ENCODE measurements around the gene SPPL2C.

Gene SPPL2C

GRCh38 chr17:45844695-45845375, at the start of gene SPPL2C:
SPPL2C (plus strand) TSS chr17:45844881; CDS start chr17:45844907, 26 bp downstream.
- no peak for DNase-seq

- no peak for DNase-seq
Observed at GRCh38 chr17:45800816-45801215, 43.9 kb upstream of the SPPL2C start.

GRCh38 chr17:45801421-45801820, 43.3 kb upstream of the SPPL2C start:
- no peak for DNase-seq

GRCh38 chr17:45808845-45809244, 35.8 kb upstream of the SPPL2C start:
- no peak for DNase-seq

GRCh38 chr17:45809499-45809898, 35.2 kb upstream of the SPPL2C start:
- DNase-seq: no peak

GRCh38 chr17:45812102-45812501, 32.6 kb upstream of the SPPL2C start:
- no peak for DNase-seq

GRCh38 chr17:45813048-45813725, 31.5 kb upstream of the SPPL2C start:
- DNase-seq: no peak

- DNase-seq: no peak
Observed at GRCh38 chr17:45814622-45815606, 29.8 kb upstream of the SPPL2C start.

GRCh38 chr17:45815752-45816151, 28.9 kb upstream of the SPPL2C start:
- no peak for DNase-seq

GRCh38 chr17:45818041-45818440, 26.6 kb upstream of the SPPL2C start:
- no peak for DNase-seq

- DNase-seq: no peak
Observed at GRCh38 chr17:45818699-45819098, 26.0 kb upstream of the SPPL2C start.

- no peak for DNase-seq
Observed at GRCh38 chr17:45819632-45820031, 25.0 kb upstream of the SPPL2C start.

GRCh38 chr17:45820052-45820780, 24.5 kb upstream of the SPPL2C start:
- DNase-seq: no peak

GRCh38 chr17:45821147-45821546, 23.5 kb upstream of the SPPL2C start:
- no peak for DNase-seq

- DNase-seq: no peak
Observed at GRCh38 chr17:45823598-45823997, 21.1 kb upstream of the SPPL2C start.

- DNase-seq: no peak
Observed at GRCh38 chr17:45824475-45824874, 20.2 kb upstream of the SPPL2C start.

GRCh38 chr17:45824901-45825492, 19.7 kb upstream of the SPPL2C start:
- no peak for DNase-seq

- DNase-seq: no peak
Observed at GRCh38 chr17:45825792-45826191, 18.9 kb upstream of the SPPL2C start.

GRCh38 chr17:45826919-45827588, 17.6 kb upstream of the SPPL2C start:
- no peak for DNase-seq

GRCh38 chr17:45828171-45828570, 16.5 kb upstream of the SPPL2C start:
- no peak for DNase-seq

- no peak for DNase-seq
Observed at GRCh38 chr17:45828582-45829133, 16.0 kb upstream of the SPPL2C start.
